ENCODE data around the gene SMAD5. TPM values are rescaled to one million over a fixed set of nuclear protein-coding genes. Genes with fewer than 3 reads are reported as not detected.

The SMAD5 gene
- total RNA-seq, 2 donors from 2014 or later: 29.0 to 92.9 TPM

GRCh38 chr5:136225796-136226195, 93.2 kb downstream of the SMAD5 start:
- no peak for TF ChIP-seq CTCF (IDR thresholded peaks at IDR 0.05)
- no peak overlapping the region for H3K27ac ChIP-seq

GRCh38 chr5:136226401-136226800, 93.8 kb downstream of the SMAD5 start:
- TF ChIP-seq CTCF (IDR thresholded peaks at IDR 0.05): no peak
- Histone ChIP-seq H3K4me1 (ENCODE audit: control insufficient read depth in 1 of 2, low read depth in 2 of 2) (no peaks in the 10 kb centered on the region), H3K27ac (no peak overlapping the region), H3K27me3 (replicated peaks; ENCODE audit: insufficient read depth) (no peaks in the 10 kb centered on the region), H3K36me3 (no peaks in the 10 kb centered on the region), H3K4me3 (no peak overlapping the region), H3K9me3 (no peaks in the 10 kb centered on the region)
- ATAC-seq (ENCODE audit: insufficient number of reproducible peaks, low FRiP score, low read depth): no peak
- no peak for DNase-seq (ENCODE audit: low spot score)

More at GRCh38 chr5:136225796-136226195, 93.2 kb downstream of the SMAD5 start:
- DNase-seq (ENCODE audit: low spot score) (no peak), ATAC-seq (ENCODE audit: insufficient number of reproducible peaks, low FRiP score, low read depth) (no peak)
- H3K4me3 ChIP-seq: no peak overlapping the region
- H3K9me3 ChIP-seq: no peaks in the 10 kb centered on the region
- H3K36me3 ChIP-seq: no peaks in the 10 kb centered on the region
- no peaks in the 10 kb centered on the region for H3K4me1 ChIP-seq (ENCODE audit: control insufficient read depth in 1 of 2, low read depth in 2 of 2)
- H3K27me3 ChIP-seq (replicated peaks; ENCODE audit: insufficient read depth): no peaks in the 10 kb centered on the region

GRCh38 chr5:136228136-136228757, 95.6 kb downstream of the SMAD5 start:
- Histone ChIP-seq H3K9me3 (no peaks in the 10 kb centered on the region), H3K36me3 (no peaks in the 10 kb centered on the region), H3K27me3 (replicated peaks; ENCODE audit: insufficient read depth) (no peaks in the 10 kb centered on the region), H3K4me1 (ENCODE audit: control insufficient read depth in 1 of 2, low read depth in 2 of 2) (no peaks in the 10 kb centered on the region), H3K4me3 (no peak overlapping the region), H3K27ac (no peak overlapping the region)
- no peak for DNase-seq (ENCODE audit: low spot score)
- ATAC-seq (ENCODE audit: insufficient number of reproducible peaks, low FRiP score, low read depth): no peak
- TF ChIP-seq CTCF (IDR thresholded peaks at IDR 0.05): no peak

GRCh38 chr5:136230176-136230575, 97.5 kb downstream of the SMAD5 start:
- ATAC-seq (ENCODE audit: insufficient number of reproducible peaks, low FRiP score, low read depth): no peak
- Histone ChIP-seq H3K36me3 (no peaks in the 10 kb centered on the region), H3K9me3 (no peaks in the 10 kb centered on the region), H3K4me1 (ENCODE audit: control insufficient read depth in 1 of 2, low read depth in 2 of 2) (no peaks in the 10 kb centered on the region), H3K4me3 (no peak overlapping the region), H3K27ac (no peak overlapping the region), H3K27me3 (replicated peaks; ENCODE audit: insufficient read depth) (no peaks in the 10 kb centered on the region)
- DNase-seq (ENCODE audit: low spot score): no peak
- TF ChIP-seq CTCF (IDR thresholded peaks at IDR 0.05): no peak

- Histone ChIP-seq H3K9me3 (no peaks in the 10 kb centered on the region), H3K27me3 (replicated peaks; ENCODE audit: insufficient read depth) (no peaks in the 10 kb centered on the region), H3K27ac (no peak overlapping the region), H3K4me3 (no peak overlapping the region), H3K4me1 (ENCODE audit: control insufficient read depth in 1 of 2, low read depth in 2 of 2) (no peaks in the 10 kb centered on the region), H3K36me3 (no peaks in the 10 kb centered on the region)
- ATAC-seq (ENCODE audit: insufficient number of reproducible peaks, low FRiP score, low read depth) (no peak), DNase-seq (ENCODE audit: low spot score) (no peak)
- TF ChIP-seq CTCF (IDR thresholded peaks at IDR 0.05): no peak
Measured at GRCh38 chr5:136232316-136232715, 99.7 kb downstream of the SMAD5 start.

Other genes with a start within 250 kb of the SMAD5 start
- not detected for gene IL9, start 237.0 kb upstream of the SMAD5 start, total RNA-seq
- not detected for gene LECT2, start 177.9 kb upstream of the SMAD5 start, total RNA-seq
- gene TGFBI, start 103.9 kb upstream of the SMAD5 start, total RNA-seq: 100 to 1,000 TPM; 158 to 173 TPM
- gene SMIM32, start 60.3 kb downstream of the SMAD5 start, total RNA-seq: not detected
- not detected for gene TRPC7, start 232.7 kb downstream of the SMAD5 start, total RNA-seq

Data from thoracic aorta (tissue), 2 donors.